Subcutaneous abdominal adipose tissue (tissue), 5 donors: ENCODE measurements around the gene ATXN7L2.

Experiments used
- H3K27ac ChIP-seq: one replicate; pipeline ENCODE4 v1.7.0; 2013; ENCODE audit warnings: low read depth, mild to moderate bottlenecking, inconsistent platforms, low read length, moderate library complexity
- H3K27me3 ChIP-seq, 5 donors: one replicate each; pipeline ENCODE4 v1.7.0; 2013; ENCODE audit warnings: low read length in 5 of 5, inconsistent platforms in 1 of 5; ENCODE audit not compliant: control insufficient read depth in 5 of 5, insufficient read depth in 4 of 5
- H3K36me3 ChIP-seq, 5 donors: one replicate each; pipeline ENCODE4 v1.7.0; 2013; ENCODE audit warnings: low read length in 5 of 5; ENCODE audit not compliant: control insufficient read depth in 5 of 5, insufficient read depth in 5 of 5
- H3K4me1 ChIP-seq, 5 donors: one replicate each; pipeline ENCODE4 v1.7.0; 2013; ENCODE audit warnings: low read length in 5 of 5, mild to moderate bottlenecking in 3 of 5, moderate library complexity in 1 of 5; ENCODE audit not compliant: control insufficient read depth in 5 of 5, insufficient read depth in 5 of 5
- H3K4me3 ChIP-seq, 5 donors: one replicate each; pipeline ENCODE4 v1.7.0; 2013; ENCODE audit warnings: low read length in 5 of 5, low read depth in 1 of 5
- H3K9ac ChIP-seq, 5 donors: one replicate each; pipeline ENCODE4 v1.7.0; 2013; ENCODE audit warnings: low read length in 5 of 5, mild to moderate bottlenecking in 4 of 5, moderate library complexity in 3 of 5
- H3K9me3 ChIP-seq, 5 donors: one replicate each; pipeline ENCODE4 v1.7.0; 2013; ENCODE audit warnings: low read length in 5 of 5; ENCODE audit not compliant: control insufficient read depth in 5 of 5
- donor health status: healthy.
- donor health status: healthy.
- donor health status: healthy.
- donor health status: healthy.
- donor health status: healthy.

Gene ATXN7L2

GRCh38 chr1:109517337-109517736, 33.6 kb downstream of the ATXN7L2 start:
- Histone ChIP-seq H3K27me3 (peaks cover 0 to 2% (median 0%) of the 10 kb centered on the region in 5 donors), H3K4me3 (no peak overlapping the region), H3K36me3 (no peaks in the 10 kb centered on the region), H3K27ac (no peak overlapping the region), H3K9ac (no peak overlapping the region), H3K9me3 (no peaks in the 10 kb centered on the region), H3K4me1 (peaks cover 2 to 13% (median 10%) of the 10 kb centered on the region in 5 donors)

- H3K9ac ChIP-seq = no peak overlapping the region
- H3K4me3 ChIP-seq = peak overlapping the region in 1 of 5 donors; percentile 22
- H3K27ac ChIP-seq = no peak overlapping the region
- H3K4me1 ChIP-seq = peaks cover 2 to 13% (median 10%) of the 10 kb centered on the region in 5 donors
- no peaks in the 10 kb centered on the region for H3K36me3 ChIP-seq
- H3K9me3 ChIP-seq = no peaks in the 10 kb centered on the region
- peaks cover 0 to 2% (median 0%) of the 10 kb centered on the region in 5 donors for H3K27me3 ChIP-seq
Observed at GRCh38 chr1:109521002-109521951, 37.6 kb downstream of the ATXN7L2 start.

GRCh38 chr1:109522026-109522425, 38.3 kb downstream of the ATXN7L2 start:
- H3K4me3 ChIP-seq = peak overlapping the region in 1 of 5 donors; percentile 22
- H3K9ac ChIP-seq = no peak overlapping the region
- peaks cover 2 to 13% (median 10%) of the 10 kb centered on the region in 5 donors for H3K4me1 ChIP-seq
- H3K9me3 ChIP-seq = no peaks in the 10 kb centered on the region
- H3K27ac ChIP-seq = no peak overlapping the region
- H3K36me3 ChIP-seq = no peaks in the 10 kb centered on the region
- H3K27me3 ChIP-seq = no peaks in the 10 kb centered on the region

GRCh38 chr1:109523706-109524105, 40.0 kb downstream of the ATXN7L2 start:
- H3K9me3 ChIP-seq = no peaks in the 10 kb centered on the region
- H3K36me3 ChIP-seq = no peaks in the 10 kb centered on the region
- H3K27me3 ChIP-seq = no peaks in the 10 kb centered on the region
- H3K27ac ChIP-seq = no peak overlapping the region
- no peak overlapping the region for H3K9ac ChIP-seq
- H3K4me1 ChIP-seq = peaks cover 2 to 23% (median 16%) of the 10 kb centered on the region in 5 donors
- H3K4me3 ChIP-seq = no peak overlapping the region

GRCh38 chr1:109527098-109527811, 43.5 kb downstream of the ATXN7L2 start:
- Histone ChIP-seq H3K4me3 (no peak overlapping the region), H3K9ac (no peak overlapping the region)

GRCh38 chr1:109527846-109528695, 44.4 kb downstream of the ATXN7L2 start:
- peaks cover 1 to 24% (median 19%) of the 10 kb centered on the region in 5 donors for H3K4me1 ChIP-seq
- no peak overlapping the region for H3K4me3 ChIP-seq

More at GRCh38 chr1:109527098-109527811, 43.5 kb downstream of the ATXN7L2 start:
- Histone ChIP-seq H3K4me1 (peaks cover 1 to 18% (median 13%) of the 10 kb centered on the region in 5 donors), H3K27ac (no peak overlapping the region), H3K36me3 (no peaks in the 10 kb centered on the region), H3K27me3 (no peaks in the 10 kb centered on the region), H3K9me3 (no peaks in the 10 kb centered on the region)

GRCh38 chr1:109528712-109529111, 45.0 kb downstream of the ATXN7L2 start:
- Histone ChIP-seq H3K4me1 (peaks cover 1 to 24% (median 19%) of the 10 kb centered on the region in 5 donors), H3K9me3 (no peaks in the 10 kb centered on the region), H3K27me3 (no peaks in the 10 kb centered on the region), H3K9ac (no peak overlapping the region), H3K27ac (no peak overlapping the region), H3K4me3 (no peak overlapping the region), H3K36me3 (no peaks in the 10 kb centered on the region)

More at GRCh38 chr1:109527846-109528695, 44.4 kb downstream of the ATXN7L2 start:
- Histone ChIP-seq H3K27ac (no peak overlapping the region), H3K9me3 (no peaks in the 10 kb centered on the region), H3K9ac (no peak overlapping the region), H3K36me3 (no peaks in the 10 kb centered on the region), H3K27me3 (no peaks in the 10 kb centered on the region)

- H3K27me3 ChIP-seq = no peaks in the 10 kb centered on the region
- no peaks in the 10 kb centered on the region for H3K9me3 ChIP-seq
- no peak overlapping the region for H3K27ac ChIP-seq
- no peaks in the 10 kb centered on the region for H3K36me3 ChIP-seq
- peaks cover 1 to 24% (median 19%) of the 10 kb centered on the region in 5 donors for H3K4me1 ChIP-seq
- no peak overlapping the region for H3K4me3 ChIP-seq
- peak overlapping the region in 1 of 5 donors; percentile 2 for H3K9ac ChIP-seq
Observed at GRCh38 chr1:109529881-109530456, 46.3 kb downstream of the ATXN7L2 start.

- no peaks in the 10 kb centered on the region for H3K36me3 ChIP-seq
Observed at GRCh38 chr1:109530457-109531087, 46.9 kb downstream of the ATXN7L2 start.

More at GRCh38 chr1:109530457-109531087, 46.9 kb downstream of the ATXN7L2 start:
- H3K4me1 ChIP-seq = peaks cover 1 to 24% (median 19%) of the 10 kb centered on the region in 5 donors
- no peaks in the 10 kb centered on the region for H3K9me3 ChIP-seq
- H3K4me3 ChIP-seq = no peak overlapping the region
- no peaks in the 10 kb centered on the region for H3K27me3 ChIP-seq
- H3K9ac ChIP-seq = no peak overlapping the region
- H3K27ac ChIP-seq = no peak overlapping the region
